ENCODE results near the gene IL1B.

Gene IL1B

DNA sequence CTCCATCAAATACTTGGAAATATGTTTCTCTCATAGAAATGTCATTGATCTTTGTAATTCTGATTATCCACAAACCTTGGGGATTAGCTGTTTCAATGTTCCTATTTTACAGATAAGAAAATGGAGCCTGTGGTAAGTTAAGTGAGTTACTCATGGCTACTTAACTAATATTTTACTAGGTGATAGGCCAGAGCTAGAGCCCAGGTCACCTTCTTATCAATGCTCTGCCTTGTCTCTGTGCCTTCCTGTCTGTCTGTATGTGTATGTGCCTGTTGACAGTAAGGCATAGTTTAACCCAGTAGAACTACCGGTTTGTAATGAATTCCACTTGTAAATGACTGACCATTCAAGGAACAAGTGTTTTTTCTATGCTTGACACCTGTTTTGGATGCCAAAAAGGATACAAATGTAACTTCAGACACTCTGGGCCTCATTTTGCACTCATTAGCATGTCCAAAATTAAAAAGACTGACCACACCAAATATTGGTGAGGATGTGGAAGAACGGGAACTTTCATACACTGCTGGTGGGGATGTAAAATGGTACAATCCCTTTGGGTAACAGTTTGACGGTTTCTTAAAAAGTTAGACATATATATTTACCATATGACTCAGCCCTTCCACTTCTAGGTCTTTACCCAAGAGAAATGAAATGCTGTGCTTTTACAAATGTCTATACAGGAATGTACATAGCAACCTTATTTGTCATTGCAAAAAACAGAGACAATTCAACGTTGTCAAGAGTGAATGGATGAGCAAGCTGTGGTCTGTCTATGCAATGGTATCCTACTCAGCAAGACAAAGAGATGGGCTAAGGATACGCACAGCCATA is 32.7 kb downstream of the IL1B start:
- Histone ChIP-seq H3K79me2 (ENCODE audit: insufficient read depth, low read length) (no peaks in the 10 kb centered on the region), H3F3A (ENCODE audit: insufficient read depth) (no peaks in the 10 kb centered on the region), H3K27ac (ENCODE audit: low read depth, low read length) (no peak overlapping the region), H4K20me1 (ENCODE audit: low read depth, low read length) (no peaks in the 10 kb centered on the region), H3K9me2 (replicated peaks; ENCODE audit: insufficient read depth, low read length) (no peaks in the 10 kb centered on the region), H3K36me3 (ENCODE audit: low read length) (0 out of 2 replicates have a peak, but pooled peaks cover 4% of the 10 kb centered on the region), H3K9me3 (ENCODE audit: insufficient read depth, low read length) (peaks cover 6% of the 10 kb centered on the region; the same call in 1 of the 2 replicates), H3K27me3 (ENCODE audit: low read length) (no peaks in the 10 kb centered on the region), H3K4me3 (ENCODE audit: insufficient read depth, low read length, poor library complexity, severe bottlenecking) (no peak overlapping the region), H3K4me2 (ENCODE audit: low read depth, low read length, poor library complexity, severe bottlenecking) (no peak overlapping the region), H3K9ac (ENCODE audit: low read length) (no peak overlapping the region), H2AFZ (ENCODE audit: low read depth, low read length, severe bottlenecking) (no peak overlapping the region)
- no peak for TF ChIP-seq EZH2phosphoT487 (conservative IDR thresholded peaks at IDR 0.05; ENCODE audit: low read length)

DNA sequence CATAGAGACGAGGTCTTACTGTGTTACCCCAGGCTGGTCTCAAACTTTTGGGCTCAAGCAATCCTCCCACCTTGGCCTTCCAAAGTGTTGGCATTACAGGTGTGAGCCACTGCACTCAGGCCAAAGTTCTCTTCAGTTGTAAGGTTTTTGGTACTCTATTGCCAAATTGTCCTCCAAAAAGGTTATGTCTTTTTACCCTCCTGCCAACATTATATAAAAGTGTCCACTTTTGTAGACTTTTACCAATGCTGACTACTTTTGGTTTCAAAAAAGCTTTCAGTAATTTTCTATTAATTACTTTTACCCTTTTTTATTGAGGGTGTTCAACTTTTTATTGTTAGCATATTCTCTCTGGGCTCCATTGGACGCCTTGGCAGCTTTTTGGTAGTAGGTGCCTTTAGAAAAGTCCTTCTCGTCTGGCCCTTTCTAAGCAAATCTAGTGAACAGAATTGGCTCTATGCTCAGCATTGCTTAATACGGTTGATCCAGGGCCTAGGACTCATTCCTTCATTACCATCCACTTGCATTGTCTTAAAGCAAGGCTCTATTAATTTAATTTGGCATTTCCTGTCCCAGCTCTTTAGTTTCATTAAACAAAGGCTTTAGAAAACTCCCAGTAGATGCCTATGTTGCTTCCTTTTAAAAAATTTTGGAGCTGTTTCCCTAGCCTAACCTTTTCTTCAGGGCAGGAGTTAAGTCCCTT is 35.5 kb downstream of the IL1B start:
- Histone ChIP-seq H3K27ac (ENCODE audit: low read depth, low read length) (no peak overlapping the region), H4K20me1 (ENCODE audit: low read depth, low read length) (no peaks in the 10 kb centered on the region), H2AFZ (ENCODE audit: low read depth, low read length, severe bottlenecking) (no peak overlapping the region), H3K27me3 (ENCODE audit: low read length) (no peaks in the 10 kb centered on the region), H3K4me2 (ENCODE audit: low read depth, low read length, poor library complexity, severe bottlenecking) (no peak overlapping the region), H3K9ac (ENCODE audit: low read length) (no peak overlapping the region), H3K4me3 (ENCODE audit: insufficient read depth, low read length, poor library complexity, severe bottlenecking) (no peak overlapping the region), H3K9me3 (ENCODE audit: insufficient read depth, low read length) (no peaks in the 10 kb centered on the region), H3K79me2 (ENCODE audit: insufficient read depth, low read length) (no peaks in the 10 kb centered on the region), H3K9me2 (replicated peaks; ENCODE audit: insufficient read depth, low read length) (no peaks in the 10 kb centered on the region), H3F3A (ENCODE audit: insufficient read depth) (no peaks in the 10 kb centered on the region), H3K36me3 (ENCODE audit: low read length) (no peaks in the 10 kb centered on the region)
- TF ChIP-seq, protein P1, sequence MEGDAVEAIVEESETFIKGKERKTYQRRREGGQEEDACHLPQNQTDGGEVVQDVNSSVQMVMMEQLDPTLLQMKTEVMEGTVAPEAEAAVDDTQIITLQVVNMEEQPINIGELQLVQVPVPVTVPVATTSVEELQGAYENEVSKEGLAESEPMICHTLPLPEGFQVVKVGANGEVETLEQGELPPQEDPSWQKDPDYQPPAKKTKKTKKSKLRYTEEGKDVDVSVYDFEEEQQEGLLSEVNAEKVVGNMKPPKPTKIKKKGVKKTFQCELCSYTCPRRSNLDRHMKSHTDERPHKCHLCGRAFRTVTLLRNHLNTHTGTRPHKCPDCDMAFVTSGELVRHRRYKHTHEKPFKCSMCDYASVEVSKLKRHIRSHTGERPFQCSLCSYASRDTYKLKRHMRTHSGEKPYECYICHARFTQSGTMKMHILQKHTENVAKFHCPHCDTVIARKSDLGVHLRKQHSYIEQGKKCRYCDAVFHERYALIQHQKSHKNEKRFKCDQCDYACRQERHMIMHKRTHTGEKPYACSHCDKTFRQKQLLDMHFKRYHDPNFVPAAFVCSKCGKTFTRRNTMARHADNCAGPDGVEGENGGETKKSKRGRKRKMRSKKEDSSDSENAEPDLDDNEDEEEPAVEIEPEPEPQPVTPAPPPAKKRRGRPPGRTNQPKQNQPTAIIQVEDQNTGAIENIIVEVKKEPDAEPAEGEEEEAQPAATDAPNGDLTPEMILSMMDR (IDR thresholded peaks at IDR 0.05; ENCODE audit: insufficient read depth, low read length, poor library complexity, severe bottlenecking), result no peak

DNA sequence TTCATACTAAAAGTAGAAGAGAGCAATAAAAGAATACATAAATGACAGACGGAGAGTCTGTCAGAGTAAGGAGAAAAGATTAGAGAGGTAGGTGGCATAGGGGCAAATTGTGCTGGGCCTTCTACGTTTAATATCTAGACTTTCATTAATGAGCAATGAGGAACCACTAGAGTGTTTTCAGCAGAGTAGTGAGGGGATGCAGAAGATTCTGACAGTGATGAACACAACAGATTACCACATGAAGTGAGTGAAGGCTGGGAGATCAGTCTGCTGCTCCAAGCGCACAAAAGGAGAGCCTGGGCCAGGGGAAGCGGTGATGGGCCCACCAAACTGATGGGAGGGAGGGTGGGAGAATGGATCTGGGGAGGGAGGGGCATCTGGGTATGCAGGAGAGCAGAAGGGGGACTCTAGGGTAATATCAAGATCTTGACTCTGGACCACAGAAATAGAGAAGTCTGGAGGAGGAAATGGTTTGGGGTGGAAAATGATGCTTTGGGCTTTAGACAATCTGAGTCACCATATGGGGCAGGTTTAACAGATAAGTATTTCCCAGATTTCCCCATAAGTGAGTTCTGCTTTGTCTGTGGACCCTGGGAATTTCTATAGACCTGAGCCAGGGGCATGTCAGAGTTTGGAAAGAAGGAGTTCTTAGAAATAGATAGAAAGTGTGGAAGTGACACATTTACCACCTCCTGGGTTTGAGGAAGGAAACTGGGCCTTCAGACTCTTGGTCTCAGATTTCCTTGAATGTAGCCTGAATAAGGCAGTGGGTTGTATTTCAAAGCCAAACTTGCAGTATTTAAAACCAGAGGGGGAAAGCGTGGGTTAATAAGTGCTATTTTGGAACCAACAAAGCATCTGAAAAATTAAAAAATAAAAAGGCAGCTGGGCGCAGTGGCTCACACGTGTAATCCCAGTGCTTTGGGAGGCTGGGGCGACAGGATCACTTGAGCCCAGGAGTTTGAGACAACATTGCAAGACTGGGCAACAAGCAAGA is 37.3 kb downstream of the IL1B start:
- H3K27ac ChIP-seq (ENCODE audit: low read depth, low read length), result no peak overlapping the region
- no peaks in the 10 kb centered on the region for H4K20me1 ChIP-seq (ENCODE audit: low read depth, low read length)
- H3K36me3 ChIP-seq (ENCODE audit: low read length), result no peaks in the 10 kb centered on the region
- no peak overlapping the region for H3K9ac ChIP-seq (ENCODE audit: low read length)
- H3F3A ChIP-seq (ENCODE audit: insufficient read depth), result no peaks in the 10 kb centered on the region
- H2AFZ ChIP-seq (ENCODE audit: low read depth, low read length, severe bottlenecking), result no peak overlapping the region
- TF ChIP-seq, protein P1 (IDR thresholded peaks at IDR 0.05; ENCODE audit: insufficient read depth, low read length, poor library complexity, severe bottlenecking), result no peak
- no peak for TF ChIP-seq EZH2phosphoT487 (conservative IDR thresholded peaks at IDR 0.05; ENCODE audit: low read length)
- H3K79me2 ChIP-seq (ENCODE audit: insufficient read depth, low read length), result no peaks in the 10 kb centered on the region
- no peaks in the 10 kb centered on the region for H3K27me3 ChIP-seq (ENCODE audit: low read length)
- no peak overlapping the region for H3K4me3 ChIP-seq (ENCODE audit: insufficient read depth, low read length, poor library complexity, severe bottlenecking)
- no peaks in the 10 kb centered on the region for H3K9me3 ChIP-seq (ENCODE audit: insufficient read depth, low read length)
- H3K9me2 ChIP-seq (replicated peaks; ENCODE audit: insufficient read depth, low read length), result no peaks in the 10 kb centered on the region; the same call in 1 of the 2 replicates
- H3K4me2 ChIP-seq (ENCODE audit: low read depth, low read length, poor library complexity, severe bottlenecking), result no peak overlapping the region
